Right renal pelvis (tissue), 4 donors: ENCODE measurements around the gene FXYD3. TPM values are rescaled to one million over a fixed set of nuclear protein-coding genes. Genes with fewer than 3 reads are reported as not detected.

Experiments
- polyA plus RNA-seq, 4 donors: library from polyadenylated mRNA; unstranded; fragments of 120-200 nt; gene quantifications; one replicate each; pipeline ENCODE4 v1.2.1, GENCODE V29; 2013; ENCODE audit not compliant: insufficient read length in 4 of 4

The FXYD3 gene
- polyA plus RNA-seq, 4 donors, result 10.2 to 37.3 (median 20.9) TPM

Other genes starting within 250 kb of the FXYD3 start
- gene ZNF30, start 188.9 kb upstream of the FXYD3 start, polyA plus RNA-seq, result 1 to 10 TPM; 5.9 to 7.5 (median 6.7) TPM
- 1 to 10 TPM; 5.2 to 7.5 (median 6.9) TPM for gene ZNF792, start 151.6 kb upstream of the FXYD3 start, polyA plus RNA-seq
- gene GRAMD1A, start 115.5 kb upstream of the FXYD3 start, polyA plus RNA-seq, result 10 to 100 TPM; 48.4 to 60.8 (median 57.5) TPM
- gene SCN1B, start 85.4 kb upstream of the FXYD3 start, polyA plus RNA-seq, result 1 to 10 TPM in 3 of 4 donors, under 1 TPM in 1; 0.72 to 1.4 (median 1.2) TPM
- 100 to 1,000 TPM in 2 of 4 donors, 10 to 100 TPM in 2; 92.2 to 137 (median 98.5) TPM for gene HPN, start 74.1 kb upstream of the FXYD3 start, polyA plus RNA-seq
- gene LGI4, start 19.2 kb downstream of the FXYD3 start, polyA plus RNA-seq, result 1 to 10 TPM; 2.0 to 4.9 (median 3.2) TPM
- gene FXYD1, start 23.0 kb downstream of the FXYD3 start, polyA plus RNA-seq, result 10 to 100 TPM; 20.6 to 33.0 (median 23.7) TPM
- 1 to 10 TPM in 3 of 4 donors, under 1 TPM in 1; 0.61 to 1.5 (median 1.2) TPM for gene FXYD7, start 27.4 kb downstream of the FXYD3 start, polyA plus RNA-seq
- 10 to 100 TPM; 17.6 to 39.1 (median 26.6) TPM for gene FXYD5, start 38.9 kb downstream of the FXYD3 start, polyA plus RNA-seq
- gene FAM187B, start 112.9 kb downstream of the FXYD3 start, polyA plus RNA-seq, result not detected
- 10 to 100 TPM; 52.3 to 69.7 (median 52.8) TPM for gene LSR, start 133.2 kb downstream of the FXYD3 start, polyA plus RNA-seq
- 100 to 1,000 TPM; 149 to 179 (median 162) TPM for gene USF2, start 153.1 kb downstream of the FXYD3 start, polyA plus RNA-seq
- gene HAMP, start 166.7 kb downstream of the FXYD3 start, polyA plus RNA-seq, result under 1 TPM; 0.12 to 0.39 (median 0.18) TPM
- gene MAG, start 176.3 kb downstream of the FXYD3 start, polyA plus RNA-seq, result 10 to 100 TPM in 1 of 4 donors, 1 to 10 TPM in 3; 2.4 to 13.5 (median 2.8) TPM
- 10 to 100 TPM in 2 of 4 donors, 1 to 10 TPM in 2; 6.6 to 31.5 (median 9.0) TPM for gene CD22, start 213.4 kb downstream of the FXYD3 start, polyA plus RNA-seq
- under 1 TPM; 0.22 to 0.57 (median 0.33) TPM for gene FFAR1, start 232.1 kb downstream of the FXYD3 start, polyA plus RNA-seq
- under 1 TPM in 3 of 4 donors, not detected in 1; 0.10 to 0.30 (median 0.25) TPM for gene FFAR3, start 242.6 kb downstream of the FXYD3 start, polyA plus RNA-seq